ENCODE results near the gene AR. TPM values are rescaled to one million over a fixed set of nuclear protein-coding genes. Genes with fewer than 3 reads are reported as not detected.

AR gene
- total and polyA plus RNA-seq, 9 of the 15 experiments (the other 6 are each of a cell fraction or from before 2014, with no cell fraction given) = 0.01 to 0.04 (median 0.01) TPM; not detected in 6

- TF ChIP-seq ZNF316 (IDR thresholded peaks at IDR 0.05) = no peak
- no peak for TF ChIP-seq MTA3 (IDR thresholded peaks at IDR 0.05; ENCODE audit: borderline replicate concordance)
- TF ChIP-seq RBM39 (optimal IDR thresholded peaks at IDR 0.05; ENCODE audit: low read depth, low read length) = no peak
- no peak for TF ChIP-seq TAF9B (IDR thresholded peaks at IDR 0.05; ENCODE audit: partially characterized antibody)
These were observed 20.7 kb upstream of the AR start (continued) for GRCh38 chrX:67523002-67523681.

GRCh38 chrX:67523932-67524331 lies 19.9 kb upstream of the AR start:
- ChIA-PET POLR2A (no interaction called here), CTCF (ENCODE audit: low intra/inter-chr PET ratio) (no interaction called here)
- H3K36me3 ChIP-seq (ENCODE audit: control insufficient read depth, insufficient read depth, low read length) = no peaks in the 10 kb centered on the region
- no peak overlapping the region for H3K4me3 ChIP-seq
- no peak for FAIRE-seq
- no peaks in the 10 kb centered on the region for H3K9me1 ChIP-seq (ENCODE audit: control insufficient read depth, insufficient read depth, low read length)
- H3K27ac ChIP-seq (ENCODE audit: extremely low read depth, low read depth, low read length) = no peak overlapping the region
- DNase-seq (ENCODE audit: extremely low read depth in 1 of 4, low spot score in 3 of 4) = no peak
- no peaks in the 10 kb centered on the region for H4K20me1 ChIP-seq (replicated peaks; ENCODE audit: control insufficient read depth, insufficient read depth, low read length)
- no peak overlapping the region for H3K9ac ChIP-seq (ENCODE audit: insufficient read depth in 1 of 2, low read depth in 2 of 2, low read length in 2 of 2)
- no peaks in the 10 kb centered on the region for H3K4me1 ChIP-seq (replicated peaks in 1 of 2; ENCODE audit: control insufficient read depth in 2 of 2, insufficient read depth in 2 of 2, low read length in 2 of 2)
- WGBS (ENCODE audit: insufficient coverage, low coverage, missing lambda C conversion rate) = no CpG with 5 or more reads among the region's 1 CpG
- no peaks in the 10 kb centered on the region for H3K9me3 ChIP-seq (replicated peaks; ENCODE audit: control insufficient read depth, insufficient read depth, low read depth, low read length)
- intact Hi-C loops (cut with micrococcal nuclease) = no loop called here
- in situ Hi-C loops (cut with MboI) = no loop called here
- no peaks in the 10 kb centered on the region for H3K79me2 ChIP-seq (ENCODE audit: control insufficient read depth, insufficient read depth, low read length)
- no peak overlapping the region for H2AFZ ChIP-seq (ENCODE audit: low read depth, low read length)
- no peak for ATAC-seq
- H3K4me2 ChIP-seq (ENCODE audit: insufficient read depth, low read length) = no peak overlapping the region
- BruUV-seq (replicated peaks) = no TSS peak
- no peaks in the 10 kb centered on the region for H3K27me3 ChIP-seq (ENCODE audit: control insufficient read depth in 2 of 2, insufficient read depth in 2 of 2, low read length in 2 of 2)
- TF ChIP-seq ZNF224 (CRISPR knock-in tag; IDR thresholded peaks at IDR 0.05) = no peak
- TF ChIP-seq PTBP1 (IDR thresholded peaks at IDR 0.05; ENCODE audit: low read depth, low read length) = no peak
- TF ChIP-seq GATAD2A (IDR thresholded peaks at IDR 0.05) = no peak
- no peak for TF ChIP-seq ATF3 (IDR thresholded peaks at IDR 0.05)
- no peak for TF ChIP-seq ATF3 (CRISPR knock-in tag; conservative IDR thresholded peaks at IDR 0.05)
- no peak for TF ChIP-seq GATA2 (CRISPR knock-in tag; IDR thresholded peaks at IDR 0.05)
- no peak for TF ChIP-seq REST (IDR thresholded peaks at IDR 0.05; ENCODE audit: borderline replicate concordance)
- no peak for TF ChIP-seq REST (CRISPR knock-in tag; IDR thresholded peaks at IDR 0.05; ENCODE audit: low read depth)
- TF ChIP-seq HDAC3 (IDR thresholded peaks at IDR 0.05; ENCODE audit: borderline replicate concordance, partially characterized antibody) = no peak
- no peak for TF ChIP-seq DDX20 (tag; IDR thresholded peaks at IDR 0.05; ENCODE audit: low read depth)

All from K562 (cell line).